Transverse colon (tissue), 4 donors: ENCODE data around the gene CACNA1E. TPM values are rescaled to one million over a fixed set of nuclear protein-coding genes. Genes with fewer than 3 reads are reported as not detected.

Experiments used
- DNase-seq: peaks from one replicate; pipeline ENCODE4 v3.0.0-alpha.2; 2019
- H3K27ac ChIP-seq, 4 donors: fragments of 200-600 bp; sonication (generic); 2 replicates each; pipeline ENCODE4 v1.5.1; 2016 to 2018; ENCODE audit warnings: inconsistent platforms in 4 of 4
- H3K27me3 ChIP-seq: fragments of 200-600 bp; sonication (generic); 2 replicates; pipeline ENCODE4 v1.5.1; 2017; ENCODE audit warnings: inconsistent platforms
- H3K36me3 ChIP-seq, 4 donors: fragments of 200-600 bp; sonication (generic); 2 replicates each; pipeline ENCODE4 v1.5.1; 2017 to 2019; ENCODE audit warnings: inconsistent platforms in 4 of 4
- H3K4me1 ChIP-seq, 4 donors: fragments of 200-600 bp; sonication (generic); 2 replicates each; pipeline ENCODE4 v1.5.1; 2017 to 2020; ENCODE audit warnings: inconsistent platforms in 4 of 4
- H3K4me3 ChIP-seq, 4 donors: fragments of 200-600 bp; sonication (generic); 1 replicate in 1 of 4; 2 replicates in 3 of 4; pipeline versions ENCODE4 v1.5.1 to v1.6.1; 2017 to 2019; ENCODE audit warnings: inconsistent platforms in 4 of 4
- H3K9me3 ChIP-seq, 2 donors: fragments of 200-600 bp; sonication (generic); 2 replicates each; pipeline ENCODE4 v1.5.1; 2017 to 2019; ENCODE audit warnings: inconsistent platforms in 2 of 2
- CTCF ChIP-seq, 5 experiments: fragments of 200-600 bp in 3 of 5; fragments of 450-650 bp in 2 of 5; sonication (generic) in 3 of 5; IDR thresholded peaks; 1 replicate in 2 of 5; 2 replicates in 3 of 5; pipeline ENCODE4 v1.5.1; 2016 to 2017; ENCODE audit warnings: antibody characterized with exemption in 5 of 5, inconsistent platforms in 3 of 5, mild to moderate bottlenecking in 2 of 5, moderate library complexity in 1 of 5
- EP300 ChIP-seq: sonication (generic); formaldehyde crosslinking; IDR thresholded peaks from one replicate; pipeline ENCODE4 v1.6.1; 2017; ENCODE audit warnings: antibody characterized with exemption, low read depth
- POLR2A ChIP-seq: fragments of 450-650 bp; IDR thresholded peaks from one replicate; pipeline ENCODE4 v1.6.1; 2016; ENCODE audit warnings: antibody characterized with exemption, mild to moderate bottlenecking, moderate library complexity
- POLR2AphosphoS5 ChIP-seq, 3 donors: sonication (generic); formaldehyde crosslinking; IDR thresholded peaks; one replicate each; pipeline ENCODE4 v1.6.1; 2016; ENCODE audit warnings: antibody characterized with exemption in 3 of 3
- WGBS, 2 donors: methylation state at CpG; one replicate each; pipeline ENCODE4 v1.1.5; 2018; ENCODE audit warnings: low coverage in 1 of 2; 5-methylcytosine and 5-hydroxymethylcytosine counted together
- in situ Hi-C, 4 donors: fragments of 200-750 bp; cut with MboI; loops; one replicate each; pipeline versions ENCODE4 v1.15.0 to v1.15.1; 2017; ENCODE audit warnings: low sequenced_read_pairs in 3 of 4, low pct_ligation_motif_present in 1 of 4, low pct_unique_long_range_greater_than_20kb in 1 of 4
- intact Hi-C: fragments of 100-400 bp; cut with DNase I; formaldehyde crosslinking; loops from one replicate; pipeline ENCODE4 v1.15.1; 2023; ENCODE audit warnings: low total_unique reads
- total RNA-seq, 4 donors: library from RNA; depleted of rRNA; stranded (reverse); fragments of >200 nt; gene quantifications; one replicate each; pipeline ENCODE4 v1.1.0, GENCODE V29; 2016

CACNA1E gene
- total RNA-seq, 4 donors from 2014 or later, result under 0.01 to 0.16 (median 0.14) TPM; not detected in 1

GRCh38 chr1:181635110-181635509 is 151.8 kb downstream of the CACNA1E start:
- peaks cover 0 to 7% (median 2%) of the 10 kb centered on the region in 4 donors for H3K4me1 ChIP-seq
- intact Hi-C loops, result no loop called here
- no peak overlapping the region for H3K4me3 ChIP-seq
- H3K36me3 ChIP-seq, result no peaks in the 10 kb centered on the region
- no peak overlapping the region for H3K27ac ChIP-seq
- DNase-seq, result no peak
- TF ChIP-seq POLR2AphosphoS5 (IDR thresholded peaks at IDR 0.05), result no peak
- no peak for TF ChIP-seq EP300
- in situ Hi-C loops, result no loop called here
- H3K27me3 ChIP-seq, result peaks cover 3% of the 10 kb centered on the region
- 54% methylated on average over 1 of the region's 1 CpG; no CpG with 5 or more reads in 1 of the 2 donors for WGBS, 2 donors
- no peaks in the 10 kb centered on the region for H3K9me3 ChIP-seq

GRCh38 chr1:181637998-181638397 is 154.7 kb downstream of the CACNA1E start:
- Histone ChIP-seq H3K4me1 (no peaks in the 10 kb centered on the region), H3K36me3 (no peaks in the 10 kb centered on the region), H3K27ac (no peak overlapping the region), H3K27me3 (peaks cover 3% of the 10 kb centered on the region), H3K4me3 (no peak overlapping the region), H3K9me3 (no peaks in the 10 kb centered on the region)
- intact Hi-C loops (no loop called here), in situ Hi-C loops (no loop called here)
- TF ChIP-seq CTCF (IDR thresholded peaks at IDR 0.05) (no peak), EP300 (no peak), POLR2AphosphoS5 (IDR thresholded peaks at IDR 0.05) (no peak)
- DNase-seq, result no peak

GRCh38 chr1:181640956-181641355 is 157.6 kb downstream of the CACNA1E start:
- in situ Hi-C loops, result no loop called here
- no peak overlapping the region for H3K27ac ChIP-seq
- intact Hi-C loops, result no loop called here
- no peaks in the 10 kb centered on the region for H3K9me3 ChIP-seq
- DNase-seq, result no peak
- TF ChIP-seq POLR2A, result no peak
- no peak for TF ChIP-seq EP300
- no peak overlapping the region for H3K4me3 ChIP-seq
- peaks cover 3% of the 10 kb centered on the region for H3K27me3 ChIP-seq
- whole genome bisulfite sequencing, 2 donors, result 73 to 95% methylated on average over 3 of the region's 3 CpGs
- no peaks in the 10 kb centered on the region for H3K36me3 ChIP-seq
- no peaks in the 10 kb centered on the region for H3K4me1 ChIP-seq

- 20 to 56% methylated on average over 3 of the region's 3 CpGs for WGBS, 2 donors
- intact Hi-C loops, result no loop called here
- TF ChIP-seq POLR2AphosphoS5 (IDR thresholded peaks at IDR 0.05) (no peak), EP300 (no peak), POLR2A (no peak), CTCF (IDR thresholded peaks at IDR 0.05) (no peak)
- in situ Hi-C loops, result no loop called here
- no peak for DNase-seq
- no peaks in the 10 kb centered on the region for H3K36me3 ChIP-seq
- H3K27ac ChIP-seq, result no peak overlapping the region
- H3K4me1 ChIP-seq, result peaks cover 4 to 15% (median 7%) of the 10 kb centered on the region in 4 donors
- H3K4me3 ChIP-seq, result no peak overlapping the region
- no peaks in the 10 kb centered on the region for H3K27me3 ChIP-seq
- H3K9me3 ChIP-seq, result no peaks in the 10 kb centered on the region
Measured at GRCh38 chr1:181643631-181644030, 160.3 kb downstream of the CACNA1E start.

- Histone ChIP-seq H3K27ac (no peak overlapping the region), H3K9me3 (no peaks in the 10 kb centered on the region), H3K4me1 (peaks cover 4 to 15% (median 10%) of the 10 kb centered on the region in 4 donors), H3K36me3 (no peaks in the 10 kb centered on the region), H3K27me3 (no peaks in the 10 kb centered on the region), H3K4me3 (no peak overlapping the region)
- DNase-seq, result no peak
- intact Hi-C loops, result no loop called here
- TF ChIP-seq CTCF (IDR thresholded peaks at IDR 0.05) (no peak), EP300 (no peak), POLR2A (no peak), POLR2AphosphoS5 (IDR thresholded peaks at IDR 0.05) (no peak)
- in situ Hi-C loops, result no loop called here
- WGBS, 2 donors, result 86 to 87% methylated on average over 5 of the region's 5 CpGs
Measured at GRCh38 chr1:181645171-181645570, 161.9 kb downstream of the CACNA1E start.
